SK-N-SH (cell line): ENCODE results near the gene ANO6.

Experiments used
- CHD2 ChIP-seq: fragments of 150-350 bp; IDR thresholded peaks from 2 replicates; pipeline ENCODE4 v1.6.1; 2018; ENCODE audit warnings: low read length; ENCODE audit not compliant: partially characterized antibody
- ELF1 ChIP-seq: IDR thresholded peaks from 2 replicates; pipeline ENCODE4 v1.4.0; 2012
- EZH2phosphoT487 ChIP-seq: fragments of 200-600 bp; sonication (generic); IDR thresholded peaks from 2 replicates; pipeline ENCODE4 v1.6.1; 2017; ENCODE audit warnings: low read depth, mixed run types, mild to moderate bottlenecking, antibody characterized with exemption, moderate library complexity, borderline replicate concordance
- MXI1 ChIP-seq: IDR thresholded peaks from 2 replicates; pipeline ENCODE4 v1.6.1; 2012; ENCODE audit warnings: mild to moderate bottlenecking, low read depth, low read length, improper control_type of control experiment
- NRF1 ChIP-seq: IDR thresholded peaks from 2 replicates; pipeline ENCODE4 v1.6.1; 2012; ENCODE audit warnings: low read depth, mild to moderate bottlenecking, low read length
- POLR2AphosphoS5 ChIP-seq: IDR thresholded peaks from 2 replicates; pipeline ENCODE4 v1.6.1; 2012; ENCODE audit warnings: low read depth, low read length
- RAD21 ChIP-seq: IDR thresholded peaks from 2 replicates; pipeline ENCODE4 v1.6.1; 2012; ENCODE audit warnings: mild to moderate bottlenecking, low read length
- RCOR1 ChIP-seq: fragments of 150-350 bp; IDR thresholded peaks from 2 replicates; pipeline ENCODE4 v1.6.1; 2017; ENCODE audit warnings: antibody characterized with exemption, low read length
- RXRA ChIP-seq: IDR thresholded peaks from 2 replicates; pipeline ENCODE4 v1.4.0; 2012; ENCODE audit warnings: low read depth, mild to moderate bottlenecking, borderline replicate concordance
- SIN3A ChIP-seq: IDR thresholded peaks from 2 replicates; pipeline ENCODE4 v1.6.1; 2012; ENCODE audit warnings: low read depth, mild to moderate bottlenecking, low read length, moderate library complexity, borderline replicate concordance
- TF ChIP-seq, protein P1 (sequence below): fragments of 150-350 bp; IDR thresholded peaks from 2 replicates; pipeline ENCODE4 v1.6.1; 2017; ENCODE audit warnings: antibody characterized with exemption, low read length, low read depth, borderline replicate concordance
- TF ChIP-seq, protein P2 (sequence below): IDR thresholded peaks from 2 replicates; pipeline ENCODE4 v1.6.1; 2012; ENCODE audit warnings: mild to moderate bottlenecking, low read depth, low read length, moderate library complexity
- TF ChIP-seq, protein P3 (sequence below): fragments of 200-600 bp; sonication (generic); IDR thresholded peaks from 2 replicates; pipeline ENCODE4 v1.6.1; 2017; ENCODE audit warnings: antibody characterized with exemption, mild to moderate bottlenecking, moderate library complexity
- TF ChIP-seq, protein P4 (sequence below): IDR thresholded peaks from 2 replicates; pipeline ENCODE4 v1.4.0; 2012; ENCODE audit warnings: low read depth, borderline replicate concordance

DNA sequence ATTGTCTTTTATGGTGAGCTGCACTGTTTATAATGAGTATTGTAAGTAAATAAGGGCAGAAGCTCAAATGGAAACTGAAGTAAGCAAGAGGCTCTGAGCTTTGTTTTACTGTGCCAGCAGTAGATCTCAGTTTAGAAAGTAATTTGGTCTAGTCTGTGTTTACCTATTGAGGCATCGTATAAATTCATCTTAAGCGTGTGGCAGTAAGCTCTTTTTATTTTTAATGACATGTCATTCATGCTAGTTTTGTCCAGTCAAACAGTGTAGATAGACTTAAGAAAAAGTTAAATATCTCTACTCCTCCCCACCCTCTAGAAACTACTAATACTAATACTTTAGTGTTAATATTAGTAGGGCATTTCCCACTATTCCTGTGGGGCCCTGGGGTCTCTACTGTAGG lies 2.0 kb downstream of the ANO6 start:
- TF ChIP-seq, protein P1, sequence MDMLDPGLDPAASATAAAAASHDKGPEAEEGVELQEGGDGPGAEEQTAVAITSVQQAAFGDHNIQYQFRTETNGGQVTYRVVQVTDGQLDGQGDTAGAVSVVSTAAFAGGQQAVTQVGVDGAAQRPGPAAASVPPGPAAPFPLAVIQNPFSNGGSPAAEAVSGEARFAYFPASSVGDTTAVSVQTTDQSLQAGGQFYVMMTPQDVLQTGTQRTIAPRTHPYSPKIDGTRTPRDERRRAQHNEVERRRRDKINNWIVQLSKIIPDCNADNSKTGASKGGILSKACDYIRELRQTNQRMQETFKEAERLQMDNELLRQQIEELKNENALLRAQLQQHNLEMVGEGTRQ = no peak
- TF ChIP-seq RXRA (no peak), RAD21 (no peak), MXI1 (no peak), RCOR1 (no peak), ELF1 (no peak), NRF1 (no peak), CHD2 (no peak), EZH2phosphoT487 (no peak), SIN3A (no peak), POLR2AphosphoS5 (no peak)
- TF ChIP-seq, protein P2, sequence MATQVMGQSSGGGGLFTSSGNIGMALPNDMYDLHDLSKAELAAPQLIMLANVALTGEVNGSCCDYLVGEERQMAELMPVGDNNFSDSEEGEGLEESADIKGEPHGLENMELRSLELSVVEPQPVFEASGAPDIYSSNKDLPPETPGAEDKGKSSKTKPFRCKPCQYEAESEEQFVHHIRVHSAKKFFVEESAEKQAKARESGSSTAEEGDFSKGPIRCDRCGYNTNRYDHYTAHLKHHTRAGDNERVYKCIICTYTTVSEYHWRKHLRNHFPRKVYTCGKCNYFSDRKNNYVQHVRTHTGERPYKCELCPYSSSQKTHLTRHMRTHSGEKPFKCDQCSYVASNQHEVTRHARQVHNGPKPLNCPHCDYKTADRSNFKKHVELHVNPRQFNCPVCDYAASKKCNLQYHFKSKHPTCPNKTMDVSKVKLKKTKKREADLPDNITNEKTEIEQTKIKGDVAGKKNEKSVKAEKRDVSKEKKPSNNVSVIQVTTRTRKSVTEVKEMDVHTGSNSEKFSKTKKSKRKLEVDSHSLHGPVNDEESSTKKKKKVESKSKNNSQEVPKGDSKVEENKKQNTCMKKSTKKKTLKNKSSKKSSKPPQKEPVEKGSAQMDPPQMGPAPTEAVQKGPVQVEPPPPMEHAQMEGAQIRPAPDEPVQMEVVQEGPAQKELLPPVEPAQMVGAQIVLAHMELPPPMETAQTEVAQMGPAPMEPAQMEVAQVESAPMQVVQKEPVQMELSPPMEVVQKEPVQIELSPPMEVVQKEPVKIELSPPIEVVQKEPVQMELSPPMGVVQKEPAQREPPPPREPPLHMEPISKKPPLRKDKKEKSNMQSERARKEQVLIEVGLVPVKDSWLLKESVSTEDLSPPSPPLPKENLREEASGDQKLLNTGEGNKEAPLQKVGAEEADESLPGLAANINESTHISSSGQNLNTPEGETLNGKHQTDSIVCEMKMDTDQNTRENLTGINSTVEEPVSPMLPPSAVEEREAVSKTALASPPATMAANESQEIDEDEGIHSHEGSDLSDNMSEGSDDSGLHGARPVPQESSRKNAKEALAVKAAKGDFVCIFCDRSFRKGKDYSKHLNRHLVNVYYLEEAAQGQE = no peak
- TF ChIP-seq, protein P3, sequence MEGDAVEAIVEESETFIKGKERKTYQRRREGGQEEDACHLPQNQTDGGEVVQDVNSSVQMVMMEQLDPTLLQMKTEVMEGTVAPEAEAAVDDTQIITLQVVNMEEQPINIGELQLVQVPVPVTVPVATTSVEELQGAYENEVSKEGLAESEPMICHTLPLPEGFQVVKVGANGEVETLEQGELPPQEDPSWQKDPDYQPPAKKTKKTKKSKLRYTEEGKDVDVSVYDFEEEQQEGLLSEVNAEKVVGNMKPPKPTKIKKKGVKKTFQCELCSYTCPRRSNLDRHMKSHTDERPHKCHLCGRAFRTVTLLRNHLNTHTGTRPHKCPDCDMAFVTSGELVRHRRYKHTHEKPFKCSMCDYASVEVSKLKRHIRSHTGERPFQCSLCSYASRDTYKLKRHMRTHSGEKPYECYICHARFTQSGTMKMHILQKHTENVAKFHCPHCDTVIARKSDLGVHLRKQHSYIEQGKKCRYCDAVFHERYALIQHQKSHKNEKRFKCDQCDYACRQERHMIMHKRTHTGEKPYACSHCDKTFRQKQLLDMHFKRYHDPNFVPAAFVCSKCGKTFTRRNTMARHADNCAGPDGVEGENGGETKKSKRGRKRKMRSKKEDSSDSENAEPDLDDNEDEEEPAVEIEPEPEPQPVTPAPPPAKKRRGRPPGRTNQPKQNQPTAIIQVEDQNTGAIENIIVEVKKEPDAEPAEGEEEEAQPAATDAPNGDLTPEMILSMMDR = no peak
- TF ChIP-seq, protein P4, sequence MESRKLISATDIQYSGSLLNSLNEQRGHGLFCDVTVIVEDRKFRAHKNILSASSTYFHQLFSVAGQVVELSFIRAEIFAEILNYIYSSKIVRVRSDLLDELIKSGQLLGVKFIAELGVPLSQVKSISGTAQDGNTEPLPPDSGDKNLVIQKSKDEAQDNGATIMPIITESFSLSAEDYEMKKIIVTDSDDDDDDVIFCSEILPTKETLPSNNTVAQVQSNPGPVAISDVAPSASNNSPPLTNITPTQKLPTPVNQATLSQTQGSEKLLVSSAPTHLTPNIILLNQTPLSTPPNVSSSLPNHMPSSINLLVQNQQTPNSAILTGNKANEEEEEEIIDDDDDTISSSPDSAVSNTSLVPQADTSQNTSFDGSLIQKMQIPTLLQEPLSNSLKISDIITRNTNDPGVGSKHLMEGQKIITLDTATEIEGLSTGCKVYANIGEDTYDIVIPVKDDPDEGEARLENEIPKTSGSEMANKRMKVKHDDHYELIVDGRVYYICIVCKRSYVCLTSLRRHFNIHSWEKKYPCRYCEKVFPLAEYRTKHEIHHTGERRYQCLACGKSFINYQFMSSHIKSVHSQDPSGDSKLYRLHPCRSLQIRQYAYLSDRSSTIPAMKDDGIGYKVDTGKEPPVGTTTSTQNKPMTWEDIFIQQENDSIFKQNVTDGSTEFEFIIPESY = no peak
